KMS-11 (cell line): ENCODE measurements around the gene ABHD16B.
"Not testable (repeated sequence)": the region's sequence is repeated elsewhere in the genome, so short reads cannot be mapped to it uniquely, and the experiment has no call there.

Experiments used
- H2AFZ ChIP-seq: fragments of 200-600 bp; sonication (generic); 2 replicates; pipeline ENCODE4 v1.6.1; 2016; ENCODE audit warnings: antibody characterized with exemption, mixed run types, low read depth
- H3K27ac ChIP-seq: fragments of 200-600 bp; sonication (generic); 2 replicates; pipeline ENCODE4 v1.6.1; 2016; ENCODE audit warnings: mild to moderate bottlenecking, mixed run types
- H3K27me3 ChIP-seq: fragments of 200-600 bp; sonication (generic); 2 replicates; pipeline ENCODE4 v1.6.1; 2017; ENCODE audit warnings: mild to moderate bottlenecking, low read depth, mixed run types, moderate library complexity; ENCODE audit not compliant: insufficient read depth
- H3K36me3 ChIP-seq: fragments of 200-600 bp; sonication (generic); 2 replicates; pipeline ENCODE4 v1.6.1; 2017; ENCODE audit warnings: mild to moderate bottlenecking, mixed run types; ENCODE audit not compliant: insufficient read depth
- H3K4me1 ChIP-seq: fragments of 200-600 bp; sonication (generic); 2 replicates; pipeline ENCODE4 v1.6.1; 2016; ENCODE audit warnings: mild to moderate bottlenecking, low read depth, mixed run types; ENCODE audit not compliant: poor library complexity, severe bottlenecking
- H3K4me2 ChIP-seq: fragments of 200-600 bp; sonication (generic); 2 replicates; pipeline ENCODE4 v1.7.0; 2016; ENCODE audit warnings: mild to moderate bottlenecking, mixed run types
- H3K4me3 ChIP-seq: fragments of 200-600 bp; sonication (generic); IDR thresholded peaks from 2 replicates; pipeline ENCODE4 v1.6.1; 2017; ENCODE audit warnings: low read depth, low read length, mixed read lengths; ENCODE audit not compliant: insufficient read depth
- H3K79me2 ChIP-seq: fragments of 200-600 bp; sonication (generic); 2 replicates; pipeline ENCODE4 v1.6.1; 2016; ENCODE audit warnings: low read depth, mixed run types; ENCODE audit not compliant: insufficient read depth
- H3K9ac ChIP-seq: fragments of 200-600 bp; sonication (generic); 2 replicates; pipeline ENCODE4 v1.6.1; 2016; ENCODE audit warnings: mild to moderate bottlenecking, mixed run types
- H4K20me1 ChIP-seq: fragments of 200-600 bp; sonication (generic); 2 replicates; pipeline ENCODE4 v1.6.1; 2016; ENCODE audit warnings: mild to moderate bottlenecking, mixed run types; ENCODE audit not compliant: insufficient read depth
- TF ChIP-seq, protein P1 (sequence below): fragments of 200-600 bp; sonication (generic); conservative IDR thresholded peaks from 2 replicates; pipeline ENCODE4 v1.6.1; 2017; ENCODE audit warnings: low read depth, mild to moderate bottlenecking, antibody characterized with exemption, low read length, moderate library complexity, mixed read lengths

ABHD16B gene

DNA sequence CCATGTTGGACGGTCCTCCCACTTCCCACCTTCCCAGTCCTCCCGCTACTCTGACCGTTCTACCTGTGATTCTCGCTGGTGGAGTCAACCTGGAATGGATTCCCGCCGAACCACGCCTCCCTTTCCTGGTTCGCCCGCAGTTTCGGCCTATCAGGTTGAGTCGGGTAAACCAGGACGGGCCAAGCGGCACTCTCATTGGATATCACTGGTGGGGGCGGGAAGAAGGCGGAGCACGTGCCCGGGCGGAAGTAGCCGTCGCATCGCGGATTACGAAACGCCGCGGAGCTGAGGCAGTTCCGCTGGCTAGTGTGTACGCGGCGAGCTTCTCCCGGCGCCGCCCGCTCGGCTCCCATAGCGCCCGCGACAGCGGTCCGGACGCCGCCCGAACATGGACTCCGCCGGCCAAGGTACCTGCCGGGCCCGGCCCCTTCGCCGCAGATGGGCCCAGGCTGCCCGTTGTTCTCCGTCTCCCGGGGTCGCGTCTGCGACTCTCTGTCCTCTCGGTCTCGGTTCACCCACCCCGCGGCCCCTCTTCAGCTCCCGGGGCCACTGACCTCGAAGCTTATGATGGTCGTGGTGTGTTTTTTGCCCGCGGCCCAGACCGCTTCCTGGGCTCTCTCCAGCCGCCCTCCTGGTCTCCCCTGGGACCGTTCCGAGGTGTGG, 3.8 kb downstream of the ABHD16B start, which contains the start of gene TPD52L2:
TSS of gene TPD52L2 (plus strand) at position 293 of the 663 bp plus-strand sequence. CDS start at position 389, 96 bp downstream.
- Histone ChIP-seq H3K79me2 (peaks cover 32% of the 10 kb centered on the region), H3K27me3 (no peaks in the 10 kb centered on the region), H3K4me1 (peaks cover 13% of the 10 kb centered on the region), H4K20me1 (0 out of 2 replicates have a peak, but pooled peaks cover 3% of the 10 kb centered on the region), H3K4me3 (no peak within 1 kb of the TSS), H3K9ac (peak within 1 kb of the TSS; percentile 71), H3K4me2 (peak within 1 kb of the TSS; percentile 85), H3K27ac (peak within 1 kb of the TSS; percentile 56), H2AFZ (peak within 1 kb of the TSS; percentile 89), H3K36me3 (no peaks in the 10 kb centered on the region)
- TF ChIP-seq, protein P1, sequence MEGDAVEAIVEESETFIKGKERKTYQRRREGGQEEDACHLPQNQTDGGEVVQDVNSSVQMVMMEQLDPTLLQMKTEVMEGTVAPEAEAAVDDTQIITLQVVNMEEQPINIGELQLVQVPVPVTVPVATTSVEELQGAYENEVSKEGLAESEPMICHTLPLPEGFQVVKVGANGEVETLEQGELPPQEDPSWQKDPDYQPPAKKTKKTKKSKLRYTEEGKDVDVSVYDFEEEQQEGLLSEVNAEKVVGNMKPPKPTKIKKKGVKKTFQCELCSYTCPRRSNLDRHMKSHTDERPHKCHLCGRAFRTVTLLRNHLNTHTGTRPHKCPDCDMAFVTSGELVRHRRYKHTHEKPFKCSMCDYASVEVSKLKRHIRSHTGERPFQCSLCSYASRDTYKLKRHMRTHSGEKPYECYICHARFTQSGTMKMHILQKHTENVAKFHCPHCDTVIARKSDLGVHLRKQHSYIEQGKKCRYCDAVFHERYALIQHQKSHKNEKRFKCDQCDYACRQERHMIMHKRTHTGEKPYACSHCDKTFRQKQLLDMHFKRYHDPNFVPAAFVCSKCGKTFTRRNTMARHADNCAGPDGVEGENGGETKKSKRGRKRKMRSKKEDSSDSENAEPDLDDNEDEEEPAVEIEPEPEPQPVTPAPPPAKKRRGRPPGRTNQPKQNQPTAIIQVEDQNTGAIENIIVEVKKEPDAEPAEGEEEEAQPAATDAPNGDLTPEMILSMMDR = no peak

DNA sequence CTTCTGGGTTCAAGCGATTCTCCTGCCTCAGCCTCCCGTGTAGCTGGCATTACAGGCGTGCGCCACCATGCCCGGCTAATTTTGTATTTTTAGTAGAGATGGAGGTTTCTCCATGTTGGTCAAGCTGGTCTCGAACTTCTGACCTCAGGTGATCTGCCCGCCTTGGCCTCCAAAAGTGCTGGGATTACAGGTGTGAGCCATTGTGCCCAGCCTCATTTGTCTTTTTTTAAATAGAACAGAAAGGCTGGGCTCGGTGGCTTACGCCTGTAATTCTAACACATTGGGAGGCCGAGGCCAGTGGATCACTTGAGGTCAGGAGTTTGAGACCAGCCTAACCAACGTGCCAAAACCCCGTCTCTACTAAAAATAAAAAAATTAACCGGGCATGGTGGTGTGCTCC, 5.7 kb downstream of the ABHD16B start:
- H2AFZ ChIP-seq, H3K36me3 ChIP-seq, H3K4me3 ChIP-seq, H3K27ac ChIP-seq, H3K4me2 ChIP-seq, H3K27me3 ChIP-seq, H4K20me1 ChIP-seq, H3K9ac ChIP-seq: not testable (repeated sequence)
- Histone ChIP-seq H3K79me2 (peaks cover 32% of the 10 kb centered on the region), H3K4me1 (peaks cover 13% of the 10 kb centered on the region)

DNA sequence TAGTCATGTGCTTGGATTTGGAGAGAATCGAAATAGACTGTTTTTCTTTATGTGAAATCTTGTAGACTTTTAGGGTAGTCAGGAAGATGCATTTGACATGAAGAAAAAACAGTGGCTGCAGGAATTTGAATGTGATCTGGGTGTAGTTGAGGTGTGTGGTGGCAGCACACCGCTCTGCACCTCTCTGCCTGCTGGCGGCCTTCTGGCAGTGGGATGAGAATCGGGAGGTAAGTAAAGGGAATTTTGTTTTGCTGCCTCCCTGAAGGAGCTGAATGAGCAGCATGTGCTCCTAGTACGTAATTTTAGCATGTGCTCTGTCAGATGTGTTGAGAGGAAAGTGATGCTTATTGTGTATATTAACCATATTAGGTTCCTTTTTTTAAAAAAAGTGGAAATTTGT, 7.0 kb downstream of the ABHD16B start:
- H3K4me3 ChIP-seq = no peak overlapping the region
- no peak overlapping the region for H3K4me2 ChIP-seq
- TF ChIP-seq, protein P1 = no peak
- H3K27ac ChIP-seq = no peak overlapping the region
- peaks cover 2% of the 10 kb centered on the region; the same call in 1 of the 2 replicates for H3K36me3 ChIP-seq
- H3K9ac ChIP-seq = no peak overlapping the region
- H3K4me1 ChIP-seq = peaks cover 12% of the 10 kb centered on the region
- H3K27me3 ChIP-seq = no peaks in the 10 kb centered on the region
- no peak overlapping the region for H2AFZ ChIP-seq
- peaks cover 36% of the 10 kb centered on the region for H3K79me2 ChIP-seq
- H4K20me1 ChIP-seq = 0 out of 2 replicates have a peak, but pooled peaks cover 3% of the 10 kb centered on the region

DNA sequence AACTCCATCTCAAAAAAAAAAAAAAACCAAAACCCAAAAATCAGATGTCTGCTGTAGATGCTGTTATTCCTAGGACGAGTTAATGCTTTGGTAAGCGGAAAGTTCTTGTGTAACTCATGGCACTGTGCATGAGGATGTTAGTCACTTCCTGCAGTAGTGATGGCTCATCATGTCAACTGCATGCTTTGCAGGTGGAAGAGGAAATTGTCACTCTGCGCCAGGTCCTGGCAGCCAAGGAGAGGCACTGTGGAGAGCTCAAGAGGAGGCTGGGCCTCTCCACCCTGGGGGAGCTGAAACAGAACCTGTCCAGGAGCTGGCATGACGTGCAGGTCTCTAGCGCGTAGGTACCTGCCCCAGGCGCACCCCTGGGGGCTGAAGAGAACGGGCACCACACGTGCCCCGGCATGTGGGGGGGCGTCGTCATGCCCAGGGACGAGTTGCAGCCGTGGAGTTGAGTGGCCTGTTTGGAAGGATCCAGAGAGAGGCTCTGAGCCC, 12.2 kb downstream of the ABHD16B start:
- no peak overlapping the region for H3K4me2 ChIP-seq
- H3K27me3 ChIP-seq = no peaks in the 10 kb centered on the region
- no peak overlapping the region for H2AFZ ChIP-seq
- H3K9ac ChIP-seq = no peak overlapping the region
- no peaks in the 10 kb centered on the region for H4K20me1 ChIP-seq
- TF ChIP-seq, protein P1 = no peak
- H3K27ac ChIP-seq = no peak overlapping the region
- H3K4me3 ChIP-seq = no peak overlapping the region
- no peaks in the 10 kb centered on the region for H3K4me1 ChIP-seq
- H3K79me2 ChIP-seq = peaks cover 4% of the 10 kb centered on the region; the same call in 1 of the 2 replicates
- peaks cover 7% of the 10 kb centered on the region; the same call in 1 of the 2 replicates for H3K36me3 ChIP-seq

DNA sequence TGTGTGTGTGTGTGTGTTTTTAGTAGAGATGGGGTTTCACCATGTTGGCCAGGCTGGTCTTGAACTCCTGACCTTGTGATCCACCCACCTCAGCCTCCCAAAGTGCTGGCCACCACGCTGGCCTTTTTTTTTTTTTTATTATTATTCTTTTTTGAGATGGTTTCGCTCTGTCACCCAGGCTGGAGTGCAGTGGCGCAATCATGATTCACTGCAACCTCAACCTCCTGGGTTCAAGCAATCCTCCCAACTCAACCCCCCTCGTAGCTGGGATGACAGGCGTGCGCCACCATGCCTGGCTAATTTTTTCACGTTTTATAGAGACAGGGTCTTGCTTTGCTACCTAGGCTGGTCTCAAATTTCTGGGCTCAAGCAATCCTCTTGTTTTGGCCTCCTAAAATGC, 12.9 kb downstream of the ABHD16B start:
- H2AFZ ChIP-seq, H3K4me1 ChIP-seq, H3K4me2 ChIP-seq, H3K27me3 ChIP-seq, H3K36me3 ChIP-seq, H4K20me1 ChIP-seq, H3K27ac ChIP-seq, H3K4me3 ChIP-seq, H3K9ac ChIP-seq, H3K79me2 ChIP-seq: not testable (repeated sequence)
